NCI-H2029 (cell line): Measurements from ENCODE around the gene RMC1.
"Not testable (repeated sequence)": the region's sequence is repeated elsewhere in the genome, so short reads cannot be mapped to it uniquely, and the experiment has no call there.

Experiments
- DNase-seq: peaks from one replicate; lab custom pipeline; 2025; lab: John Stamatoyannopoulos, UW

The RMC1 gene

GRCh38 chr18:23532848-23533247 lies 29.5 kb downstream of the RMC1 start:
- DNase-seq, result no peak

- no peak for DNase-seq
These were observed 31.0 kb downstream of the RMC1 start for GRCh38 chr18:23534276-23534675.

- DNase-seq, result no peak
These were observed 32.9 kb downstream of the RMC1 start for GRCh38 chr18:23536204-23536603.

- DNase-seq, result no peak
These were observed 34.0 kb downstream of the RMC1 start for GRCh38 chr18:23537274-23537673.

GRCh38 chr18:23538001-23538400 lies 34.7 kb downstream of the RMC1 start:
- no peak for DNase-seq

- no peak for DNase-seq
These were observed 35.6 kb downstream of the RMC1 start for GRCh38 chr18:23538870-23539269.

GRCh38 chr18:23539296-23539695 lies 36.0 kb downstream of the RMC1 start:
- no peak for DNase-seq

- DNase-seq, result no peak
These were observed 36.7 kb downstream of the RMC1 start for GRCh38 chr18:23539911-23540525.

GRCh38 chr18:23540867-23541266 lies 37.6 kb downstream of the RMC1 start:
- DNase-seq, result no peak

- DNase-seq, result no peak
These were observed 38.2 kb downstream of the RMC1 start for GRCh38 chr18:23541349-23542093.

GRCh38 chr18:23542461-23542860 lies 39.1 kb downstream of the RMC1 start:
- DNase-seq, result no peak

- DNase-seq, result no peak
These were observed 42.0 kb downstream of the RMC1 start for GRCh38 chr18:23545247-23545789.

GRCh38 chr18:23547306-23547705 lies 44.0 kb downstream of the RMC1 start:
- no peak for DNase-seq

GRCh38 chr18:23547846-23548245 lies 44.5 kb downstream of the RMC1 start:
- no peak for DNase-seq

- no peak for DNase-seq
These were observed 45.0 kb downstream of the RMC1 start for GRCh38 chr18:23548275-23548674.

GRCh38 chr18:23548719-23549118 lies 45.4 kb downstream of the RMC1 start:
- no peak for DNase-seq

- peak; percentile 16 for DNase-seq
These were observed 47.6 kb downstream of the RMC1 start for GRCh38 chr18:23550898-23551297.

- no peak for DNase-seq
These were observed 48.7 kb downstream of the RMC1 start for GRCh38 chr18:23551978-23552377.

- DNase-seq, result no peak
These were observed 49.2 kb downstream of the RMC1 start for GRCh38 chr18:23552505-23552904.

GRCh38 chr18:23553887-23554286 lies 50.6 kb downstream of the RMC1 start:
- no peak for DNase-seq

GRCh38 chr18:23556145-23556780 lies 53.0 kb downstream of the RMC1 start:
- DNase-seq, result no peak

GRCh38 chr18:23557511-23557910 lies 54.2 kb downstream of the RMC1 start:
- not testable (repeated sequence) for DNase-seq

GRCh38 chr18:23560186-23560585 lies 56.9 kb downstream of the RMC1 start:
- DNase-seq, result no peak
